Ascending aorta (tissue), 2 donors: Measurements from ENCODE around the gene TEK. TPM values are rescaled to one million over a fixed set of nuclear protein-coding genes. Genes with fewer than 3 reads are reported as not detected.
"Not testable (repeated sequence)": the region's sequence is repeated elsewhere in the genome, so short reads cannot be mapped to it uniquely, and the experiment has no call there.

Experiments used
- DNase-seq, 2 donors: peaks; one replicate each; pipeline ENCODE4 v3.0.0-alpha.2; 2019; ENCODE audit warnings: low spot score in 2 of 2
- H3K27ac ChIP-seq, 2 donors: fragments of 200-600 bp; sonication (generic); one replicate each; pipeline ENCODE4 v1.5.1; 2016 to 2017; ENCODE audit warnings: mild to moderate bottlenecking in 1 of 2
- H3K27me3 ChIP-seq: fragments of 200-600 bp; sonication (generic); one replicate; pipeline ENCODE4 v1.5.1; 2017
- H3K36me3 ChIP-seq, 2 donors: fragments of 200-600 bp; sonication (generic); one replicate each; pipeline ENCODE4 v1.5.1; 2016
- H3K4me1 ChIP-seq, 2 donors: fragments of 200-600 bp; sonication (generic); one replicate each; pipeline ENCODE4 v1.5.1; 2016 to 2017; ENCODE audit warnings: mild to moderate bottlenecking in 1 of 2
- H3K4me3 ChIP-seq, 2 donors: fragments of 200-600 bp; sonication (generic); one replicate each; pipeline ENCODE4 v1.5.1; 2016 to 2017; ENCODE audit warnings: mild to moderate bottlenecking in 1 of 2
- H3K9me3 ChIP-seq, 2 donors: fragments of 200-600 bp; sonication (generic); one replicate each; pipeline ENCODE4 v1.5.1; 2016
- CTCF ChIP-seq, 3 experiments: fragments of 200-600 bp in 2 of 3; fragments of 450-650 bp in 1 of 3; sonication (generic) in 2 of 3; IDR thresholded peaks; one replicate each; pipeline ENCODE4 v1.5.1; 2016 to 2019; ENCODE audit warnings: antibody characterized with exemption in 3 of 3, mild to moderate bottlenecking in 1 of 3, moderate library complexity in 1 of 3
- intact Hi-C: fragments of 100-400 bp; cut with DNase I; formaldehyde crosslinking; loops from one replicate; pipeline ENCODE4 v1.15.1; 2023
- total RNA-seq: library from RNA; depleted of rRNA; stranded (reverse); fragments of >200 nt; gene quantifications from one replicate; pipeline ENCODE4 v1.1.0, GENCODE V29; 2016

The TEK gene
- total RNA-seq, 1 donor from 2014 or later = 31.8 TPM

GRCh38 chr9:27090231-27090630, 18.8 kb upstream of the TEK start:
- H3K4me3 ChIP-seq = no peak overlapping the region
- no peaks in the 10 kb centered on the region for H3K9me3 ChIP-seq
- no peak for TF ChIP-seq CTCF (IDR thresholded peaks at IDR 0.05)
- DNase-seq = no peak
- H3K27ac ChIP-seq = no peak overlapping the region
- peaks cover 0 to 4% of the 10 kb centered on the region in 2 donors for H3K4me1 ChIP-seq
- H3K36me3 ChIP-seq = no peaks in the 10 kb centered on the region
- H3K27me3 ChIP-seq = no peaks in the 10 kb centered on the region
- intact Hi-C loops = no loop called here

GRCh38 chr9:27090711-27091110, 18.3 kb upstream of the TEK start:
- no peak for TF ChIP-seq CTCF (IDR thresholded peaks at IDR 0.05)
- DNase-seq = no peak

GRCh38 chr9:27092496-27092895, 16.5 kb upstream of the TEK start:
- H3K4me3 ChIP-seq, H3K9me3 ChIP-seq, H3K36me3 ChIP-seq, DNase-seq, H3K4me1 ChIP-seq, H3K27ac ChIP-seq, intact Hi-C loops, H3K27me3 ChIP-seq: not testable (repeated sequence)

More at GRCh38 chr9:27090711-27091110, 18.3 kb upstream of the TEK start:
- peaks cover 0 to 4% of the 10 kb centered on the region in 2 donors for H3K4me1 ChIP-seq
- H3K4me3 ChIP-seq = no peak overlapping the region
- H3K27me3 ChIP-seq = no peaks in the 10 kb centered on the region
- H3K27ac ChIP-seq = no peak overlapping the region
- intact Hi-C loops = no loop called here
- H3K9me3 ChIP-seq = no peaks in the 10 kb centered on the region
- no peaks in the 10 kb centered on the region for H3K36me3 ChIP-seq

GRCh38 chr9:27093384-27094067, 15.5 kb upstream of the TEK start:
- H3K27me3 ChIP-seq, H3K9me3 ChIP-seq, H3K36me3 ChIP-seq, H3K4me3 ChIP-seq, H3K27ac ChIP-seq, DNase-seq, intact Hi-C loops, H3K4me1 ChIP-seq: not testable (repeated sequence)

- H3K27ac ChIP-seq = no peak overlapping the region
- H3K4me1 ChIP-seq = no peaks in the 10 kb centered on the region
- no peaks in the 10 kb centered on the region for H3K27me3 ChIP-seq
- no peak for DNase-seq
- intact Hi-C loops = no loop called here
- TF ChIP-seq CTCF (IDR thresholded peaks at IDR 0.05) = no peak
- no peaks in the 10 kb centered on the region for H3K9me3 ChIP-seq
- H3K4me3 ChIP-seq = no peak overlapping the region
- no peaks in the 10 kb centered on the region for H3K36me3 ChIP-seq
Measured at GRCh38 chr9:27094640-27095298, 14.3 kb upstream of the TEK start.

- no peaks in the 10 kb centered on the region for H3K9me3 ChIP-seq
- no peaks in the 10 kb centered on the region for H3K36me3 ChIP-seq
- TF ChIP-seq CTCF (IDR thresholded peaks at IDR 0.05) = no peak
- no peak overlapping the region for H3K27ac ChIP-seq
- H3K4me3 ChIP-seq = no peak overlapping the region
- no peaks in the 10 kb centered on the region for H3K4me1 ChIP-seq
- no peak for DNase-seq
- no peaks in the 10 kb centered on the region for H3K27me3 ChIP-seq
- intact Hi-C loops = no loop called here
Measured at GRCh38 chr9:27107241-27107640, 1.8 kb upstream of the TEK start.
